RWPE1 (cell line): ENCODE measurements around the gene F2R.

Experiments
- CTCF ChIA-PET: fragments of 350-600 bp; sonication (Branson Sonifier 250); formaldehyde crosslinking; extraction: SDS; loops from one replicate; lab custom pipeline; 2021; lab: Yijun Ruan, JAX
- POLR2A ChIA-PET: fragments of 400-600 bp; formaldehyde crosslinking; extraction: SDS; loops from one replicate; lab custom pipeline; 2020; ENCODE audit warnings: antibody characterized with exemption; ENCODE audit not compliant: low non-redundant PET; lab: Yijun Ruan, JAX
- DNase-seq: peaks from one replicate; pipeline ENCODE4 v3.0.0; 2012; ENCODE audit warnings: low spot score
- H3K27ac ChIP-seq: fragments of 450-650 bp; 2 replicates; pipeline ENCODE4 v1.5.1; 2017
- TF ChIP-seq, protein P1 (sequence below): fragments of 450-650 bp; conservative IDR thresholded peaks from 2 replicates; pipeline ENCODE4 v1.5.1; 2017; ENCODE audit warnings: low read depth, mild to moderate bottlenecking

The F2R gene

DNA sequence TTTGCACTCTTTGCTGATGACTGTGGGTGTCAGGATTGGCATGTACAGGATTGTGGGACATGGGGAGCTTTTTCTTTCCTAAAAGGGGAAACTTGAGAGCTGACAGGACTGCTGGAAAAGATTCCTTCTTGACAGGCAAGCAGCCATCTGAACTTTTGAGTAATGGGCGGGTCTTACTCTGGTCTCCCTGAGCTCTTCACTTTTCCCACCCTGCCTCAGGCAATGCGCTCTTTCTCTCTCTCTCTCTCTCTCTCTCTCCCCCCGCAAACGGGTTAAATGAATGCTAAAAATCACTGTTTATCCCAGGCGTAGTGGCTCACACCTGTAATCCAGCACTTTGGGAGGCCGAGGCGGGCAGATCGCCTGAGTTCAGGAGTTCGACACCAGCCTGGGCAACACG lies 65.8 kb downstream of the F2R start:
- TF ChIP-seq, protein P1, sequence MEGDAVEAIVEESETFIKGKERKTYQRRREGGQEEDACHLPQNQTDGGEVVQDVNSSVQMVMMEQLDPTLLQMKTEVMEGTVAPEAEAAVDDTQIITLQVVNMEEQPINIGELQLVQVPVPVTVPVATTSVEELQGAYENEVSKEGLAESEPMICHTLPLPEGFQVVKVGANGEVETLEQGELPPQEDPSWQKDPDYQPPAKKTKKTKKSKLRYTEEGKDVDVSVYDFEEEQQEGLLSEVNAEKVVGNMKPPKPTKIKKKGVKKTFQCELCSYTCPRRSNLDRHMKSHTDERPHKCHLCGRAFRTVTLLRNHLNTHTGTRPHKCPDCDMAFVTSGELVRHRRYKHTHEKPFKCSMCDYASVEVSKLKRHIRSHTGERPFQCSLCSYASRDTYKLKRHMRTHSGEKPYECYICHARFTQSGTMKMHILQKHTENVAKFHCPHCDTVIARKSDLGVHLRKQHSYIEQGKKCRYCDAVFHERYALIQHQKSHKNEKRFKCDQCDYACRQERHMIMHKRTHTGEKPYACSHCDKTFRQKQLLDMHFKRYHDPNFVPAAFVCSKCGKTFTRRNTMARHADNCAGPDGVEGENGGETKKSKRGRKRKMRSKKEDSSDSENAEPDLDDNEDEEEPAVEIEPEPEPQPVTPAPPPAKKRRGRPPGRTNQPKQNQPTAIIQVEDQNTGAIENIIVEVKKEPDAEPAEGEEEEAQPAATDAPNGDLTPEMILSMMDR = no peak
- POLR2A ChIA-PET = no interaction called here
- CTCF ChIA-PET = no interaction called here
- no peak for DNase-seq
- no peak overlapping the region for H3K27ac ChIP-seq

DNA sequence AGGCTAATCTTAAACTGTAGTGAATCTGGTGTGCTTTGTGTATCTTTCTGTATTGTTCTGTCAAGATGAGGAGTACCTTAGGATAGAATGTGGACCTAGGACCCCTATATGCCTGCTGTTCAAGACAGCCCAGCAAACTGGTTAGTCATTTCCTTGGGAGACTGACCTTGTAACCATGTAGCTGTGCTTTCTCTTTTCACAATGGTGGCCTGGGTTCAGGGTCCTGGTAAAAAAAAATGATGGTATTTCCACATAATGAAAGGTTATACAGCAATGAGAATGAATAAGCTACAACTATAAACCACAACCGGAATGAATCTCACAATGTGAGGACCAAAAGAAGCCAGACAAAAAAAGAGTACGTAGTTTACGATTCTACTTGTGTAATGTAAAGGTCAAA lies 66.5 kb downstream of the F2R start:
- no peak overlapping the region for H3K27ac ChIP-seq
- DNase-seq = no peak
- TF ChIP-seq, protein P1 = no peak
- CTCF ChIA-PET = no interaction called here
- POLR2A ChIA-PET = no interaction called here
